ENCODE measurements around the gene AIP. TPM values are rescaled to one million over a fixed set of nuclear protein-coding genes. Genes with fewer than 3 reads are reported as not detected.
A peak's percentile ranks its signal among the peaks of the same experiment; 100 is the strongest.

AIP gene
- total RNA-seq, 1 experiment from 2014 or later: 61.0 TPM

DNA sequence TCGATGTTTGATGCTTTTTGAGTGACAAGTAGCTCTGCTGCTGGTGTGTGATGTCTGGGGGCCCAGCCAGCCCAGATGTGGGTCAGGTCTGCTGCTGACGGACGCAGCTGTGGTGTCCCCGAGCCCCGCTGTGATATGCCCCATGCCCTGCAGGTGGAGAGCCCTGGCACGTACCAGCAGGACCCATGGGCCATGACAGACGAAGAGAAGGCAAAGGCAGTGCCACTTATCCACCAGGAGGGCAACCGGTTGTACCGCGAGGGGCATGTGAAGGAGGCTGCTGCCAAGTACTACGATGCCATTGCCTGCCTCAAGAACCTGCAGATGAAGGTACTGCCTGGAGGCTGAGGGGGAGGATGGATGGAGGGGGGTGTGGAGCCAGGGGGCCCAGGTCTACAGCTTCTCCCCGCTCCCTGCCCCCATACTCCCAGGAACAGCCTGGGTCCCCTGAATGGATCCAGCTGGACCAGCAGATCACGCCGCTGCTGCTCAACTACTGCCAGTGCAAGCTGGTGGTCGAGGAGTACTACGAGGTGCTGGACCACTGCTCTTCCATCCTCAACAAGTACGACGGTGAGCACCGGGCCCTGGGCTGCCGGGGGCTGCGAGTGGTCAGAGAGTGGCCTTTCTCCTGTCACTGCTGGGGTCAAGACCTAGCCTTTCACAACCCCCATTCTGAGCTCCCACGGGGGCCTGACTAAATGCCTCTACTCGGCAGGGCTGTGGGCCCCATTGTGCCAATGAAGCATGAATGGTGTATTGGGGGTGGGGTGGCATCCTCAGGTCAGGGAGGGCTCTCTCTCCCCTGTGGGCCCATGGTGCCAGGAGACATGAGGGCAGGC, 7.3 kb downstream of the AIP start:
- Histone ChIP-seq H3K9me2 (ENCODE audit: insufficient read depth) (no peaks in the 10 kb centered on the region), H3K4me3 (replicated peaks in 1 of 2; ENCODE audit: low read depth in 1 of 2, low read length in 2 of 2) (no peak overlapping the region), H3K9me3 (ENCODE audit: control insufficient read depth in 1 of 2, insufficient read depth in 1 of 2, low read depth in 1 of 2, low read length in 2 of 2) (no peaks in the 10 kb centered on the region), H3K27ac (ENCODE audit: low read depth, low read length) (no peak overlapping the region), H3K27me3 (ENCODE audit: insufficient read depth, low read length) (no peaks in the 10 kb centered on the region), H2AFZ (ENCODE audit: low read depth, low read length, poor library complexity, severe bottlenecking) (no peak overlapping the region), H3K36me3 (ENCODE audit: control insufficient read depth in 1 of 2, insufficient read depth in 2 of 2, low read length in 2 of 2) (no peaks in the 10 kb centered on the region; a peak in 2 of 4 replicates), H3K9ac (ENCODE audit: low read length) (no peak overlapping the region), H4K20me1 (ENCODE audit: insufficient read depth) (no peaks in the 10 kb centered on the region), H3K79me2 (ENCODE audit: insufficient read depth, low read length) (no peaks in the 10 kb centered on the region), H3K4me2 (ENCODE audit: low read length) (no peak overlapping the region), H3K4me1 (ENCODE audit: control insufficient read depth in 1 of 2, insufficient read depth in 2 of 2, low read length in 2 of 2) (peaks cover 7 to 13% of the 10 kb centered on the region in 2 experiments; a peak in 3 of 4 replicates)
- TF ChIP-seq ZFX (IDR thresholded peaks at IDR 0.05) (no peak), CBX3 (IDR thresholded peaks at IDR 0.05; ENCODE audit: low read depth) (no peak), SIN3A (IDR thresholded peaks at IDR 0.05; ENCODE audit: low read depth) (no peak), JUND (IDR thresholded peaks at IDR 0.05) (no peak)
- TF ChIP-seq, protein P1, sequence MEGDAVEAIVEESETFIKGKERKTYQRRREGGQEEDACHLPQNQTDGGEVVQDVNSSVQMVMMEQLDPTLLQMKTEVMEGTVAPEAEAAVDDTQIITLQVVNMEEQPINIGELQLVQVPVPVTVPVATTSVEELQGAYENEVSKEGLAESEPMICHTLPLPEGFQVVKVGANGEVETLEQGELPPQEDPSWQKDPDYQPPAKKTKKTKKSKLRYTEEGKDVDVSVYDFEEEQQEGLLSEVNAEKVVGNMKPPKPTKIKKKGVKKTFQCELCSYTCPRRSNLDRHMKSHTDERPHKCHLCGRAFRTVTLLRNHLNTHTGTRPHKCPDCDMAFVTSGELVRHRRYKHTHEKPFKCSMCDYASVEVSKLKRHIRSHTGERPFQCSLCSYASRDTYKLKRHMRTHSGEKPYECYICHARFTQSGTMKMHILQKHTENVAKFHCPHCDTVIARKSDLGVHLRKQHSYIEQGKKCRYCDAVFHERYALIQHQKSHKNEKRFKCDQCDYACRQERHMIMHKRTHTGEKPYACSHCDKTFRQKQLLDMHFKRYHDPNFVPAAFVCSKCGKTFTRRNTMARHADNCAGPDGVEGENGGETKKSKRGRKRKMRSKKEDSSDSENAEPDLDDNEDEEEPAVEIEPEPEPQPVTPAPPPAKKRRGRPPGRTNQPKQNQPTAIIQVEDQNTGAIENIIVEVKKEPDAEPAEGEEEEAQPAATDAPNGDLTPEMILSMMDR (IDR thresholded peaks at IDR 0.05 in 2 of 3, conservative IDR thresholded peaks at IDR 0.05 in 1 of 3; ENCODE audit: borderline replicate concordance in 1 of 3, insufficient read depth in 1 of 3, low read depth in 2 of 3, low read length in 2 of 3): no peak
- TF ChIP-seq, protein P2, sequence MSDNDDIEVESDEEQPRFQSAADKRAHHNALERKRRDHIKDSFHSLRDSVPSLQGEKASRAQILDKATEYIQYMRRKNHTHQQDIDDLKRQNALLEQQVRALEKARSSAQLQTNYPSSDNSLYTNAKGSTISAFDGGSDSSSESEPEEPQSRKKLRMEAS (IDR thresholded peaks at IDR 0.05): no peak
- DNase-seq (ENCODE audit: low read depth, low spot score) (no peak), ATAC-seq (no peak)
- RAD21 ChIA-PET (ENCODE audit: low non-redundant PET in 1 of 2, low total read pairs in 2 of 2, uncharacterized antibody in 2 of 2, unreplicated experiment in 2 of 2): no interaction called here
- CTCF ChIA-PET: no interaction called here
- POLR2A ChIA-PET: no interaction called here
- intact Hi-C loops (cut with micrococcal nuclease): no loop called here
- BruUV-seq (replicated peaks): TSS peak; percentile 54

DNA sequence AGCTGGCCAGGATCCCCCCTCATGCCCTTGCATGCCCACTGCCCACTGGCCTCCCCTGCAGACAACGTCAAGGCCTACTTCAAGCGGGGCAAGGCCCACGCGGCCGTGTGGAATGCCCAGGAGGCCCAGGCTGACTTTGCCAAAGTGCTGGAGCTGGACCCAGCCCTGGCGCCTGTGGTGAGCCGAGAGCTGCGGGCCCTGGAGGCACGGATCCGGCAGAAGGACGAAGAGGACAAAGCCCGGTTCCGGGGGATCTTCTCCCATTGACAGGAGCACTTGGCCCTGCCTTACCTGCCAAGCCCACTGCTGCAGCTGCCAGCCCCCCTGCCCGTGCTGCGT, 7.9 kb downstream of the AIP start:
- H3K9me3 ChIP-seq (ENCODE audit: control insufficient read depth in 1 of 2, insufficient read depth in 1 of 2, low read depth in 1 of 2, low read length in 2 of 2): no peaks in the 10 kb centered on the region
- H3K4me2 ChIP-seq (ENCODE audit: low read length): no peak overlapping the region
- H2AFZ ChIP-seq (ENCODE audit: low read depth, low read length, poor library complexity, severe bottlenecking): no peak overlapping the region
- no peak overlapping the region for H3K9ac ChIP-seq (ENCODE audit: low read length)
- H4K20me1 ChIP-seq (ENCODE audit: insufficient read depth): no peaks in the 10 kb centered on the region
- ChIA-PET CTCF (no interaction called here), RAD21 (ENCODE audit: low non-redundant PET in 1 of 2, low total read pairs in 2 of 2, uncharacterized antibody in 2 of 2, unreplicated experiment in 2 of 2) (no interaction called here), POLR2A (no interaction called here)
- no peaks in the 10 kb centered on the region for H3K27me3 ChIP-seq (ENCODE audit: insufficient read depth, low read length)
- BruUV-seq (replicated peaks): no TSS peak
- no peak for ATAC-seq
- peaks cover 0 to under 1% of the 10 kb centered on the region in 2 experiments; a peak in 2 of 4 replicates for H3K36me3 ChIP-seq (ENCODE audit: control insufficient read depth in 1 of 2, insufficient read depth in 2 of 2, low read length in 2 of 2)
- TF ChIP-seq SIN3A (IDR thresholded peaks at IDR 0.05; ENCODE audit: low read depth) (no peak), POLR2AphosphoS5 (IDR thresholded peaks at IDR 0.05; ENCODE audit: low read depth, low read length) (0 out of 2 replicates have a peak, but pooled peaks have one; percentile 17)
- no peak for DNase-seq (ENCODE audit: low read depth, low spot score)
- no peaks in the 10 kb centered on the region for H3K9me2 ChIP-seq (ENCODE audit: insufficient read depth)
- intact Hi-C loops (cut with micrococcal nuclease): no loop called here
- H3K79me2 ChIP-seq (ENCODE audit: insufficient read depth, low read length): no peaks in the 10 kb centered on the region
- H3K4me3 ChIP-seq (replicated peaks in 1 of 2; ENCODE audit: low read depth in 1 of 2, low read length in 2 of 2): no peak overlapping the region
- H3K27ac ChIP-seq (ENCODE audit: low read depth, low read length): no peak overlapping the region
- peaks cover 7 to 11% of the 10 kb centered on the region in 2 experiments; a peak in 3 of 4 replicates for H3K4me1 ChIP-seq (ENCODE audit: control insufficient read depth in 1 of 2, insufficient read depth in 2 of 2, low read length in 2 of 2)

Data from HCT116 (cell line).